H1 (cell line): ENCODE measurements around the gene TMEM89. TPM values are rescaled to one million over a fixed set of nuclear protein-coding genes. Genes with fewer than 3 reads are reported as not detected.

ENCODE experiments used
- CBX5 ChIP-seq: fragments of 300-800, 300-1000 bp; sonication (generic); IDR thresholded peaks from 2 replicates; pipeline ENCODE4 v1.7.1; 2016; ENCODE audit warnings: antibody characterized with exemption, low read length, low read depth
- CTBP2 ChIP-seq: IDR thresholded peaks from 2 replicates; pipeline ENCODE4 v1.7.0; 2011; ENCODE audit warnings: borderline replicate concordance, mild to moderate bottlenecking, moderate library complexity, mixed read lengths, low read length; ENCODE audit not compliant: insufficient read depth, insufficient read length
- EGR1 ChIP-seq: IDR thresholded peaks from 2 replicates; pipeline ENCODE4 v1.6.1; 2011; ENCODE audit warnings: low read depth, low read length, borderline replicate concordance
- JUND ChIP-seq: IDR thresholded peaks from 2 replicates; pipeline ENCODE4 v1.6.1; 2011; ENCODE audit warnings: mild to moderate bottlenecking, improper control_type of control experiment, low read length
- KDM1A ChIP-seq: fragments of 200-600, 300-600 bp; sonication (generic); IDR thresholded peaks from 2 replicates; pipeline ENCODE4 v1.7.1; 2016; ENCODE audit warnings: mild to moderate bottlenecking, low read length, borderline replicate concordance
- TEAD4 ChIP-seq: IDR thresholded peaks from 2 replicates; pipeline ENCODE4 v1.6.1; 2012; ENCODE audit warnings: low read depth, low read length, inconsistent platforms, mixed read lengths
- polyA plus RNA-seq, 7 experiments: library from polyadenylated mRNA; depleted of rRNA in 3 of 7; stranded (reverse) in 5 of 7; unstranded in 2 of 7; fragments of >200 nt in 5 of 7; fragments of 200-250 nt in 2 of 7; gene quantifications; 1 replicate in 5 of 7; 2 replicates in 1 of 7; 4 replicates in 1 of 7; pipeline versions ENCODE4 v1.2.1 to v1.2.3, GENCODE V29; 2011 to 2013; ENCODE audit warnings: missing spikeins in 2 of 7, mixed read lengths in 2 of 7
- total RNA-seq: library from RNA; stranded (reverse); fragmentation: NEBNext Ultra II Directional; extraction: Animal tissue kit (Norgen Biotek cat#: 25700); gene quantifications from 2 replicates; pipeline ENCODE4 v1.2.1, GENCODE V29; 2021
- TF ChIP-seq, protein P1 (sequence below): IDR thresholded peaks from 2 replicates; pipeline ENCODE4 v1.6.1; 2012; ENCODE audit warnings: inconsistent platforms
- TF ChIP-seq, protein P2 (sequence below): fragments of 300-600 bp; sonication (generic); IDR thresholded peaks from 2 replicates; pipeline ENCODE4 v1.7.1; 2012; ENCODE audit warnings: low read length, moderate library complexity, mild to moderate bottlenecking, inconsistent platforms; ENCODE audit not compliant: insufficient replicate concordance

The TMEM89 gene
- total and polyA plus RNA-seq, 2 of the 8 experiments (the other 6 are each of a cell fraction or from before 2014, with no cell fraction given), result not detected

DNA sequence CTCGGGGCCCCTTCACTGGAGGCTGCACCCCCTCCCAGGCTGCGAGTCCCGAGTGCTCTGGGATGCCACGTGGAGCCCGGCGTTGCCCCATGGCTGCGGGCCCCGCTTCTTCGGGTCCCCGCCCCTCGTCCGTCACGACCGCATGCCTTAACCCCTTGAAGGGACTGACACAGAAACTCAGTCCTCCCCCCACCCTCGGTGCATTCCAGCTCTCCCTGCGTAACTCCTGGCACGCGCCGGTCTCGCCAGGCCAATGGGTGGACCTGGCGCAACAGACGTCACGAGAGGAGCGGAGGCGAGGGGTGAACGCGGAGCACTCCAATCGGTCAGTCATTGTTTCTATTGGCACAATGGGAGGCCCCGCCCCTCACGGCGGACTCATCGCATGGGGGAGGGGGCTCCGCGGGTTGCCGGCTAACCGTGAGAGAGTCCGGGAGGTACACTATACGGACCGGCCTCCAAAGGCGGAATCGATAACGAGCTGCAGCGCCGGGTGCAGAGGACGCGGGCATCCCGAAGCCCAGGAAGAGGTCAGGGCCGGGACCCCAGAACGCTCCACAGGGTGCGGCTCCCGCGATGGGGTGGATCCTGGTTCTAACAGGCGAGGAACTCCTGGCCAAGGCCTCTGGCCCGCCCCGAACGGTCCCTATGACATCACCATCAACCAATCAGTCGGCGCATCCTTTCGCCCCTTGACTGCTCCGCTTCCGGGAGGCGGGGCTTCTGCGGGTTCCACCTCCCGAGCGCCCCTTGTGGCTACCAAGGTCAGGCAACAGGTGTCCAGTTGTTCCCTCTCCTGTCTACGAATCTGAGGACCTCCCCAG lies 42.1 kb upstream of the TMEM89 start (continued):
- TF ChIP-seq, protein P1, sequence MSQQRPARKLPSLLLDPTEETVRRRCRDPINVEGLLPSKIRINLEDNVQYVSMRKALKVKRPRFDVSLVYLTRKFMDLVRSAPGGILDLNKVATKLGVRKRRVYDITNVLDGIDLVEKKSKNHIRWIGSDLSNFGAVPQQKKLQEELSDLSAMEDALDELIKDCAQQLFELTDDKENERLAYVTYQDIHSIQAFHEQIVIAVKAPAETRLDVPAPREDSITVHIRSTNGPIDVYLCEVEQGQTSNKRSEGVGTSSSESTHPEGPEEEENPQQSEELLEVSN, result peak; percentile 92
- TF ChIP-seq, protein P2, sequence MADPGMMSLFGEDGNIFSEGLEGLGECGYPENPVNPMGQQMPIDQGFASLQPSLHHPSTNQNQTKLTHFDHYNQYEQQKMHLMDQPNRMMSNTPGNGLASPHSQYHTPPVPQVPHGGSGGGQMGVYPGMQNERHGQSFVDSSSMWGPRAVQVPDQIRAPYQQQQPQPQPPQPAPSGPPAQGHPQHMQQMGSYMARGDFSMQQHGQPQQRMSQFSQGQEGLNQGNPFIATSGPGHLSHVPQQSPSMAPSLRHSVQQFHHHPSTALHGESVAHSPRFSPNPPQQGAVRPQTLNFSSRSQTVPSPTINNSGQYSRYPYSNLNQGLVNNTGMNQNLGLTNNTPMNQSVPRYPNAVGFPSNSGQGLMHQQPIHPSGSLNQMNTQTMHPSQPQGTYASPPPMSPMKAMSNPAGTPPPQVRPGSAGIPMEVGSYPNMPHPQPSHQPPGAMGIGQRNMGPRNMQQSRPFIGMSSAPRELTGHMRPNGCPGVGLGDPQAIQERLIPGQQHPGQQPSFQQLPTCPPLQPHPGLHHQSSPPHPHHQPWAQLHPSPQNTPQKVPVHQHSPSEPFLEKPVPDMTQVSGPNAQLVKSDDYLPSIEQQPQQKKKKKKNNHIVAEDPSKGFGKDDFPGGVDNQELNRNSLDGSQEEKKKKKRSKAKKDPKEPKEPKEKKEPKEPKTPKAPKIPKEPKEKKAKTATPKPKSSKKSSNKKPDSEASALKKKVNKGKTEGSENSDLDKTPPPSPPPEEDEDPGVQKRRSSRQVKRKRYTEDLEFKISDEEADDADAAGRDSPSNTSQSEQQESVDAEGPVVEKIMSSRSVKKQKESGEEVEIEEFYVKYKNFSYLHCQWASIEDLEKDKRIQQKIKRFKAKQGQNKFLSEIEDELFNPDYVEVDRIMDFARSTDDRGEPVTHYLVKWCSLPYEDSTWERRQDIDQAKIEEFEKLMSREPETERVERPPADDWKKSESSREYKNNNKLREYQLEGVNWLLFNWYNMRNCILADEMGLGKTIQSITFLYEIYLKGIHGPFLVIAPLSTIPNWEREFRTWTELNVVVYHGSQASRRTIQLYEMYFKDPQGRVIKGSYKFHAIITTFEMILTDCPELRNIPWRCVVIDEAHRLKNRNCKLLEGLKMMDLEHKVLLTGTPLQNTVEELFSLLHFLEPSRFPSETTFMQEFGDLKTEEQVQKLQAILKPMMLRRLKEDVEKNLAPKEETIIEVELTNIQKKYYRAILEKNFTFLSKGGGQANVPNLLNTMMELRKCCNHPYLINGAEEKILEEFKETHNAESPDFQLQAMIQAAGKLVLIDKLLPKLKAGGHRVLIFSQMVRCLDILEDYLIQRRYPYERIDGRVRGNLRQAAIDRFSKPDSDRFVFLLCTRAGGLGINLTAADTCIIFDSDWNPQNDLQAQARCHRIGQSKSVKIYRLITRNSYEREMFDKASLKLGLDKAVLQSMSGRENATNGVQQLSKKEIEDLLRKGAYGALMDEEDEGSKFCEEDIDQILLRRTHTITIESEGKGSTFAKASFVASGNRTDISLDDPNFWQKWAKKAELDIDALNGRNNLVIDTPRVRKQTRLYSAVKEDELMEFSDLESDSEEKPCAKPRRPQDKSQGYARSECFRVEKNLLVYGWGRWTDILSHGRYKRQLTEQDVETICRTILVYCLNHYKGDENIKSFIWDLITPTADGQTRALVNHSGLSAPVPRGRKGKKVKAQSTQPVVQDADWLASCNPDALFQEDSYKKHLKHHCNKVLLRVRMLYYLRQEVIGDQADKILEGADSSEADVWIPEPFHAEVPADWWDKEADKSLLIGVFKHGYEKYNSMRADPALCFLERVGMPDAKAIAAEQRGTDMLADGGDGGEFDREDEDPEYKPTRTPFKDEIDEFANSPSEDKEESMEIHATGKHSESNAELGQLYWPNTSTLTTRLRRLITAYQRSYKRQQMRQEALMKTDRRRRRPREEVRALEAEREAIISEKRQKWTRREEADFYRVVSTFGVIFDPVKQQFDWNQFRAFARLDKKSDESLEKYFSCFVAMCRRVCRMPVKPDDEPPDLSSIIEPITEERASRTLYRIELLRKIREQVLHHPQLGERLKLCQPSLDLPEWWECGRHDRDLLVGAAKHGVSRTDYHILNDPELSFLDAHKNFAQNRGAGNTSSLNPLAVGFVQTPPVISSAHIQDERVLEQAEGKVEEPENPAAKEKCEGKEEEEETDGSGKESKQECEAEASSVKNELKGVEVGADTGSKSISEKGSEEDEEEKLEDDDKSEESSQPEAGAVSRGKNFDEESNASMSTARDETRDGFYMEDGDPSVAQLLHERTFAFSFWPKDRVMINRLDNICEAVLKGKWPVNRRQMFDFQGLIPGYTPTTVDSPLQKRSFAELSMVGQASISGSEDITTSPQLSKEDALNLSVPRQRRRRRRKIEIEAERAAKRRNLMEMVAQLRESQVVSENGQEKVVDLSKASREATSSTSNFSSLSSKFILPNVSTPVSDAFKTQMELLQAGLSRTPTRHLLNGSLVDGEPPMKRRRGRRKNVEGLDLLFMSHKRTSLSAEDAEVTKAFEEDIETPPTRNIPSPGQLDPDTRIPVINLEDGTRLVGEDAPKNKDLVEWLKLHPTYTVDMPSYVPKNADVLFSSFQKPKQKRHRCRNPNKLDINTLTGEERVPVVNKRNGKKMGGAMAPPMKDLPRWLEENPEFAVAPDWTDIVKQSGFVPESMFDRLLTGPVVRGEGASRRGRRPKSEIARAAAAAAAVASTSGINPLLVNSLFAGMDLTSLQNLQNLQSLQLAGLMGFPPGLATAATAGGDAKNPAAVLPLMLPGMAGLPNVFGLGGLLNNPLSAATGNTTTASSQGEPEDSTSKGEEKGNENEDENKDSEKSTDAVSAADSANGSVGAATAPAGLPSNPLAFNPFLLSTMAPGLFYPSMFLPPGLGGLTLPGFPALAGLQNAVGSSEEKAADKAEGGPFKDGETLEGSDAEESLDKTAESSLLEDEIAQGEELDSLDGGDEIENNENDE, result no peak
- TF ChIP-seq KDM1A (no peak), CBX5 (no peak), JUND (peak; percentile 88; the same call in 1 of the 2 replicates), TEAD4 (peak; percentile 98), EGR1 (no peak), CTBP2 (peak; percentile 52)
